ENCODE data around the gene ANKRD28. TPM values are rescaled to one million over a fixed set of nuclear protein-coding genes. Genes with fewer than 3 reads are reported as not detected.

ANKRD28 gene
- total and polyA plus RNA-seq, 2 of the 13 experiments (the other 11 are each of a cell fraction or from before 2014, with no cell fraction given), result 21.0 to 28.9 TPM

- TF ChIP-seq TBL1XR1 (IDR thresholded peaks at IDR 0.05; ENCODE audit: borderline replicate concordance, low read length, partially characterized antibody), result no peak
These were observed 69.0 kb downstream of the ANKRD28 start (continued) for GRCh38 chr3:15728766-15729165.

- Histone ChIP-seq H2AFZ (ENCODE audit: low read length) (no peak overlapping the region), H3K27ac (ENCODE audit: extremely low read length, insufficient read depth, low read length) (no peak overlapping the region), H3K4me1 (ENCODE audit: insufficient read depth, low read length) (peaks cover 18% of the 10 kb centered on the region), H3K4me3 (replicated peaks in 1 of 3; ENCODE audit: insufficient read depth in 1 of 3, low read depth in 2 of 3, low read length in 3 of 3) (no peak overlapping the region), H3K9ac (ENCODE audit: insufficient read depth, low read depth, low read length) (no peak overlapping the region), H4K20me1 (ENCODE audit: insufficient read depth, low read length) (no peaks in the 10 kb centered on the region), H3K27me3 (ENCODE audit: control insufficient read depth in 1 of 2, insufficient read depth in 2 of 2, low read length in 2 of 2) (no peaks in the 10 kb centered on the region), H3K9me3 (ENCODE audit: low read length) (no peaks in the 10 kb centered on the region), H3K4me2 (ENCODE audit: low read depth, low read length) (no peak overlapping the region), H3K36me3 (replicated peaks in 1 of 2; ENCODE audit: control insufficient read depth in 1 of 2, insufficient read depth in 2 of 2, low read length in 2 of 2) (peaks cover 11 to 30% of the 10 kb centered on the region in 2 experiments), H3K79me2 (ENCODE audit: insufficient read depth, low read length) (no peaks in the 10 kb centered on the region)
- FAIRE-seq (no peak), ATAC-seq (no peak), DNase-seq (ENCODE audit: low spot score) (no peak)
- 95% methylated on average over 2 of the region's 2 CpGs for WGBS (ENCODE audit: low lambda C conversion rate)
- ChIA-PET CTCF (ENCODE audit: low intra/inter-chr PET ratio, low total read pairs) (no interaction called here), POLR2A (no interaction called here)
- in situ Hi-C loops (cut with HindIII; ENCODE audit: extremely low pct_ligation_motif_present, low pct_unique_long_range_greater_than_20kb) (no loop called here), intact Hi-C loops (cut with micrococcal nuclease; ENCODE audit: unreplicated experiment) (no loop called here)
- BruUV-seq (replicated peaks), result no TSS peak
- TF ChIP-seq, protein P1, sequence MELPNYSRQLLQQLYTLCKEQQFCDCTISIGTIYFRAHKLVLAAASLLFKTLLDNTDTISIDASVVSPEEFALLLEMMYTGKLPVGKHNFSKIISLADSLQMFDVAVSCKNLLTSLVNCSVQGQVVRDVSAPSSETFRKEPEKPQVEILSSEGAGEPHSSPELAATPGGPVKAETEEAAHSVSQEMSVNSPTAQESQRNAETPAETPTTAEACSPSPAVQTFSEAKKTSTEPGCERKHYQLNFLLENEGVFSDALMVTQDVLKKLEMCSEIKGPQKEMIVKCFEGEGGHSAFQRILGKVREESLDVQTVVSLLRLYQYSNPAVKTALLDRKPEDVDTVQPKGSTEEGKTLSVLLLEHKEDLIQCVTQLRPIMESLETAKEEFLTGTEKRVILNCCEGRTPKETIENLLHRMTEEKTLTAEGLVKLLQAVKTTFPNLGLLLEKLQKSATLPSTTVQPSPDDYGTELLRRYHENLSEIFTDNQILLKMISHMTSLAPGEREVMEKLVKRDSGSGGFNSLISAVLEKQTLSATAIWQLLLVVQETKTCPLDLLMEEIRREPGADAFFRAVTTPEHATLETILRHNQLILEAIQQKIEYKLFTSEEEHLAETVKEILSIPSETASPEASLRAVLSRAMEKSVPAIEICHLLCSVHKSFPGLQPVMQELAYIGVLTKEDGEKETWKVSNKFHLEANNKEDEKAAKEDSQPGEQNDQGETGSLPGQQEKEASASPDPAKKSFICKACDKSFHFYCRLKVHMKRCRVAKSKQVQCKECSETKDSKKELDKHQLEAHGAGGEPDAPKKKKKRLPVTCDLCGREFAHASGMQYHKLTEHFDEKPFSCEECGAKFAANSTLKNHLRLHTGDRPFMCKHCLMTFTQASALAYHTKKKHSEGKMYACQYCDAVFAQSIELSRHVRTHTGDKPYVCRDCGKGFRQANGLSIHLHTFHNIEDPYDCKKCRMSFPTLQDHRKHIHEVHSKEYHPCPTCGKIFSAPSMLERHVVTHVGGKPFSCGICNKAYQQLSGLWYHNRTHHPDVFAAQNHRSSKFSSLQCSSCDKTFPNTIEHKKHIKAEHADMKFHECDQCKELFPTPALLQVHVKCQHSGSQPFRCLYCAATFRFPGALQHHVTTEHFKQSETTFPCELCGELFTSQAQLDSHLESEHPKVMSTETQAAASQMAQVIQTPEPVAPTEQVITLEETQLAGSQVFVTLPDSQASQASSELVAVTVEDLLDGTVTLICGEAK (IDR thresholded peaks at IDR 0.05), result no peak
- TF ChIP-seq, protein P1 (CRISPR knock-in tag; IDR thresholded peaks at IDR 0.05), result no peak
- TF ChIP-seq CBX1 (IDR thresholded peaks at IDR 0.05; ENCODE audit: low read depth) (no peak), IRF9 (CRISPR knock-in tag; IDR thresholded peaks at IDR 0.05; ENCODE audit: borderline replicate concordance) (no peak), MIER3 (CRISPR knock-in tag; IDR thresholded peaks at IDR 0.05; ENCODE audit: borderline replicate concordance) (no peak), ZFP82 (CRISPR knock-in tag; IDR thresholded peaks at IDR 0.05; ENCODE audit: borderline replicate concordance) (no peak), ZNF232 (CRISPR knock-in tag; IDR thresholded peaks at IDR 0.05; ENCODE audit: borderline replicate concordance) (no peak), EP300 (IDR thresholded peaks at IDR 0.05; ENCODE audit: low read depth in 2 of 2, low read length in 2 of 2) (no peak), EP300 (CRISPR knock-in tag; IDR thresholded peaks at IDR 0.05; ENCODE audit: borderline replicate concordance) (no peak)
- TF ChIP-seq, protein P2, sequence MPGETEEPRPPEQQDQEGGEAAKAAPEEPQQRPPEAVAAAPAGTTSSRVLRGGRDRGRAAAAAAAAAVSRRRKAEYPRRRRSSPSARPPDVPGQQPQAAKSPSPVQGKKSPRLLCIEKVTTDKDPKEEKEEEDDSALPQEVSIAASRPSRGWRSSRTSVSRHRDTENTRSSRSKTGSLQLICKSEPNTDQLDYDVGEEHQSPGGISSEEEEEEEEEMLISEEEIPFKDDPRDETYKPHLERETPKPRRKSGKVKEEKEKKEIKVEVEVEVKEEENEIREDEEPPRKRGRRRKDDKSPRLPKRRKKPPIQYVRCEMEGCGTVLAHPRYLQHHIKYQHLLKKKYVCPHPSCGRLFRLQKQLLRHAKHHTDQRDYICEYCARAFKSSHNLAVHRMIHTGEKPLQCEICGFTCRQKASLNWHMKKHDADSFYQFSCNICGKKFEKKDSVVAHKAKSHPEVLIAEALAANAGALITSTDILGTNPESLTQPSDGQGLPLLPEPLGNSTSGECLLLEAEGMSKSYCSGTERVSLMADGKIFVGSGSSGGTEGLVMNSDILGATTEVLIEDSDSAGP (CRISPR knock-in tag; IDR thresholded peaks at IDR 0.05; ENCODE audit: borderline replicate concordance), result no peak
These were observed 70.9 kb downstream of the ANKRD28 start for GRCh38 chr3:15726881-15727280.

All from HepG2 (cell line).